ENCODE data around the gene NEK9.

- TF ChIP-seq, protein P1, sequence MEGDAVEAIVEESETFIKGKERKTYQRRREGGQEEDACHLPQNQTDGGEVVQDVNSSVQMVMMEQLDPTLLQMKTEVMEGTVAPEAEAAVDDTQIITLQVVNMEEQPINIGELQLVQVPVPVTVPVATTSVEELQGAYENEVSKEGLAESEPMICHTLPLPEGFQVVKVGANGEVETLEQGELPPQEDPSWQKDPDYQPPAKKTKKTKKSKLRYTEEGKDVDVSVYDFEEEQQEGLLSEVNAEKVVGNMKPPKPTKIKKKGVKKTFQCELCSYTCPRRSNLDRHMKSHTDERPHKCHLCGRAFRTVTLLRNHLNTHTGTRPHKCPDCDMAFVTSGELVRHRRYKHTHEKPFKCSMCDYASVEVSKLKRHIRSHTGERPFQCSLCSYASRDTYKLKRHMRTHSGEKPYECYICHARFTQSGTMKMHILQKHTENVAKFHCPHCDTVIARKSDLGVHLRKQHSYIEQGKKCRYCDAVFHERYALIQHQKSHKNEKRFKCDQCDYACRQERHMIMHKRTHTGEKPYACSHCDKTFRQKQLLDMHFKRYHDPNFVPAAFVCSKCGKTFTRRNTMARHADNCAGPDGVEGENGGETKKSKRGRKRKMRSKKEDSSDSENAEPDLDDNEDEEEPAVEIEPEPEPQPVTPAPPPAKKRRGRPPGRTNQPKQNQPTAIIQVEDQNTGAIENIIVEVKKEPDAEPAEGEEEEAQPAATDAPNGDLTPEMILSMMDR (IDR thresholded peaks at IDR 0.05), result no peak
- no peak for TF ChIP-seq POLR2A (IDR thresholded peaks at IDR 0.05)
Measured at GRCh38 chr14:75040959-75041358, 85.9 kb downstream of the NEK9 start.

Measured in body of pancreas (tissue), 4 donors.